AG04449 (cell line): ENCODE data around the gene ISG20.

Experiments
- CTCF ChIA-PET: fragments of 350-600 bp; formaldehyde crosslinking; extraction: SDS; loops from one replicate; lab custom pipeline; 2021; ENCODE audit warnings: antibody characterized with exemption; lab: Yijun Ruan, JAX
- POLR2A ChIA-PET: fragments of 400-600, 350-600 bp; formaldehyde crosslinking; extraction: SDS; loops from one replicate; lab custom pipeline; 2020; ENCODE audit warnings: antibody characterized with exemption, inconsistent platforms; lab: Yijun Ruan, JAX
- DNase-seq: peaks from one replicate; pipeline ENCODE4 v3.0.0-alpha.2; 2010; ENCODE audit warnings: low read depth, low spot score
- H3K4me3 ChIP-seq: 2 replicates; pipeline ENCODE4 v1.5.1; 2011; ENCODE audit warnings: low read depth, mild to moderate bottlenecking, control low read depth, low read length
- CTCF ChIP-seq: IDR thresholded peaks from one replicate; pipeline ENCODE4 v1.5.1; 2011; ENCODE audit warnings: mild to moderate bottlenecking, moderate library complexity, low read length, control low read depth, inconsistent platforms; ENCODE audit not compliant: insufficient read depth; ENCODE audit errors: missing control alignments

ISG20 gene

DNA sequence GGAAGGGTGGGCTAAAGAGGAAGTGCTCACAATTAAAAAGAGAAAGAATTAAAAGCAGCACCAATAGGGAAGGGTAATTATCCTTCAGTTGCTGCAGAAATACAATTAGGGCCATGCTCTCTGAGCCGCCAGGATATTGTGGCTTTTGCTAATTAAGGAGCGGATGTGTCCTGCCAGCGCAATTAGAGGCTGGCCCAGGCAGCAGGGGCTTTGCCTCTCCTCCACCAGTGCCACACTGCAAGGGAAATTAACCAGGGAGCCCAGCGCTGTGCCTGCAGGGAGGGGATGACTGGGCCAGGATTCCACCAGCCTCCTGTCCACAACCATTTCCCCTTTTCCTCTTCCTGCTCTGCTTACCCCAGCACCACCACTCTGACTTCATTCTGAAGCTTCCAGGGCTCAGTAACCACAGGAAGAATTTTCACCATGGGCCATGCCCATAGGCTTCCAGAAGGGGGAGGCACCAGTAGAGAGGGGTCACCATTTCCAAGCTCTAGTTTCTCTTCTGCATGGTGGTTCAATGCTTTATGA, 28.1 kb upstream of the ISG20 start:
- peak; percentile 5 for TF ChIP-seq CTCF
- POLR2A ChIA-PET, result no interaction called here
- H3K4me3 ChIP-seq, result no peak overlapping the region
- DNase-seq, result no peak
- CTCF ChIA-PET, result interaction anchor here (1.0 to 1.1 kb wide), 2 partner anchors 9 to 224 kb away, joined by 3 to 4 read pairs; no protein-coding TSS in a partner anchor

- TF ChIP-seq CTCF, result no peak
- DNase-seq, result no peak
- CTCF ChIA-PET, result interaction anchor here (5.3 kb wide), 1 partner anchor 134 kb away, joined by 36 read pairs; no protein-coding TSS in a partner anchor
- H3K4me3 ChIP-seq, result no peak overlapping the region
- POLR2A ChIA-PET, result no interaction called here
Observed at GRCh38 chr15:88612186-88612796, 26.5 kb upstream of the ISG20 start.

DNA sequence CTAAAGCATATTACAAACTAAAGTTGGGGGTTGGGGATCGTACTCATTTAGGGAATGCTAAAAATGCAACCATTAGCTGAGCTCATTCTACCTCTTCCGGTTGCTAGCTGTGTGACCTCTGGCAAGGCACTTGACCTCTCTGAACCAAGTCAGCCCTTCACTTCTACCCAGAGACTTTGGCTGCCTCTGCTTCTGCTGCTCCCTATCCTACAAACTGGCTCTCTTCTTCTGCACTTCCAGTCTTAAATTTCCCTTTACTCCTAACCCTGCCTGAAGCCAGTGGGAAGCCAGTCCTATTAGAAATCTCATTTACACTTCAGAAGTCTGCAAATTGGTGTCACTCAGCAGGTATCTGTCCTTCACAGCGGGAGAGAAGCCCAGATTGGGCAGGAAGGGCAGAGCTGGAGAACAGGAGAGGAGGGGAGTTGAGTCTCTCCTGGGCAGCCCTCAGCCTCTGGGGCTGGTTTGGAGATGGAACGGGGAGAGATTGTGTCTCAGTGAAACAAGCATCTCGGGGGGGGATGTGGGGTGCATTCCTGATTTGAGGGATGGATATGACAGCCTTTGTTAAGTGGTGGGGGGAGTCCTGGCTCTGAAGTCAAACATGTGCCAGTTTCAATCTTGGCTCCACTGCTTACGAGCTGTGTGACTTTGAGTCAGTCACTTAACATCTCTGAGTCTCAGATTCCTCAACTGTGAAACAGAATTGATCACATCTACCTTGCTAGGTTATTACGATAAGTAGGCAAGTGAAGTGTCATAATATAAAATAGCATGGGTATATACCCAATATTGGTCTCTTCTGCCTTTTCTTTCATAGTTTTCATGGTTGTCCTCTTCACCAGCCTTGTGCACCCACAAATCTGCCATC, 25.5 kb upstream of the ISG20 start:
- POLR2A ChIA-PET, result no interaction called here
- no peak overlapping the region for H3K4me3 ChIP-seq
- no peak for TF ChIP-seq CTCF
- CTCF ChIA-PET, result interaction anchor here (2.1 to 5.3 kb wide), 2 partner anchors 135 to 139 kb away, joined by 8 to 36 read pairs; no protein-coding TSS in a partner anchor
- no peak for DNase-seq

DNA sequence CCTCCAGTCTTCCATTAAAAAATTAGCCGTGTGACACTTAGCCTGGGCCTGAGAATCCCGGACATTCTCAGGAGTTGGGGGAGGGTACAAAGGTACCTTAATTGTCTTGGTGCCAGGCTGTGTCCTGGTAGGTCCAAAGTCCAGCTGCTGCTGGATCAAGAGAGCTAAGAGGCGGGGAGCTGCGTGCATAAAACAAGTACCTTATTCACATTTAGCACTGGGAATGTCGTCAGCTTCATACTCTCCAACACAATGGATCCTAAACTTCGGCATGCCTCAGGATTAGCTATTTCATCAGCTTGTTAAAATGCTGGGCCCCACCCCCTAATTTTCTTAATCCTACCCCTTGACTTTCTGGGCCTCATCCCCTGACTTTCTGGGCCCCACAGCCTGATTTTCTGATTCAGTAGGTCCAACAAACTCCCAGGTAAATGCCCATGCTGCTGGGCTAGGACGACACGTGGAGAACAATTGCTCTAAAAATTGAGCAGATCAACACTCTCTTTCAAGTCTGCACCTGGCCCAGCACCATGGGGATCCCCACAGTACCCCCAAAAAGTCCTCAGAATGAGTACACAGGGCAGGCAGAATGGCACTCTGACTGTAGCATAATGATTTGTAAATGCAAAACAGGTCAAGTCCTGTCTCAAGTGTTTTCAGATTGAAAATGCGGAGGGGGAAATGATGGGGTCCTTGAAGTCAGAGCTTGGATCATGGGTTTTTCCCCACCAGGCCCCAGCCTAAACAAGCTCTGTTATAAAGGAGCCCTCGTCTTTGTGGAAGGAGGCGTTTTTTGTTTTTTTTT, 23.3 kb upstream of the ISG20 start:
- POLR2A ChIA-PET, result no interaction called here

DNA sequence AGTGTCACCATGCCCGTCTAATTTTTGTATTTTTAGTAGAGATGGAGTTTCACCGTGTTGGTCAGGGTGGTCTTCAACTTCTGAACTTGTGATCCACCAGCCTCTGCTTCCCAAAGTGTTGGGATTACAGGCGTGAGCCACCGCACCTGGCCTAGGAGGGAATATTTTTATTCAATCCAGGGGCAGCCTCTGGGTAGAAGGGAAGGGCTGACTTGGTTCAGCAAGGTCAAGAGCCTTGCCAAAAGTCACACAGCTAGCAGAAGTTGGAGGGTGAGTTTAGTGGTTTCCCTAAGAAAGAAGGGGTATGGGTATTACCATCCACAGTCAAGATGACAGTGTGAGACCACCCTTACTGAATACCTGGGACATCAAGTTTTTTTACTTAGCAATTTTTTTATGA, 22.6 kb upstream of the ISG20 start:
- H3K4me3 ChIP-seq, result no peak overlapping the region
- TF ChIP-seq CTCF, result no peak
- DNase-seq, result no peak
- POLR2A ChIA-PET, result no interaction called here
- CTCF ChIA-PET, result interaction anchor here (0.7 to 5.3 kb wide), 6 partner anchors 10 to 161 kb away, joined by 3 to 36 read pairs (median 6); partner anchors contain the start of genes MRPL46 and MRPS11

More for the DNA sequence above, 23.3 kb upstream of the ISG20 start:
- no peak overlapping the region for H3K4me3 ChIP-seq
- DNase-seq, result no peak
- TF ChIP-seq CTCF, result no peak
- CTCF ChIA-PET, result interaction anchor here (0.7 to 5.3 kb wide), 6 partner anchors 11 to 161 kb away, joined by 3 to 36 read pairs (median 6); partner anchors contain the start of genes MRPL46 and MRPS11
